NOMO-1 treated with dmso at 0.1 percent for 144 hours (cell line): ENCODE results near the gene MRPL38.

Experiments used
- DNase-seq: peaks from one replicate; lab custom pipeline; 2025; ENCODE audit not compliant: unreplicated experiment; lab: John Stamatoyannopoulos, UW

Gene MRPL38

GRCh38 chr17:75920045-75920560 is 15.4 kb upstream of the MRPL38 start:
- no peak for DNase-seq

- no peak for DNase-seq
Observed at GRCh38 chr17:75919611-75920010, 14.9 kb upstream of the MRPL38 start.

GRCh38 chr17:75917917-75918445 is 13.3 kb upstream of the MRPL38 start:
- no peak for DNase-seq

- no peak for DNase-seq
Observed at GRCh38 chr17:75917141-75917916, 12.6 kb upstream of the MRPL38 start.

- no peak for DNase-seq
Observed at GRCh38 chr17:75915268-75915667, 10.6 kb upstream of the MRPL38 start.

GRCh38 chr17:75914643-75915267 is 10.1 kb upstream of the MRPL38 start:
- DNase-seq = no peak

- no peak for DNase-seq
Observed at GRCh38 chr17:75913537-75914210, 9.0 kb upstream of the MRPL38 start.

- DNase-seq = no peak
Observed at GRCh38 chr17:75910699-75911098, 6.0 kb upstream of the MRPL38 start.

GRCh38 chr17:75909812-75910274 is 5.2 kb upstream of the MRPL38 start:
- DNase-seq = no peak

- no peak for DNase-seq
Observed at GRCh38 chr17:75909051-75909811, 4.5 kb upstream of the MRPL38 start.

GRCh38 chr17:75908201-75908600 is 3.5 kb upstream of the MRPL38 start:
- DNase-seq = no peak

- DNase-seq = no peak
Observed at GRCh38 chr17:75906143-75906884, 1.6 kb upstream of the MRPL38 start.

GRCh38 chr17:75902406-75902805 is 2.3 kb downstream of the MRPL38 start:
- no peak for DNase-seq

- DNase-seq = no peak
Observed at GRCh38 chr17:75901727-75902126, 3.0 kb downstream of the MRPL38 start.

- no peak for DNase-seq
Observed at GRCh38 chr17:75900691-75901533, 3.8 kb downstream of the MRPL38 start.

- DNase-seq = no peak
Observed at GRCh38 chr17:75899767-75900468, 4.8 kb downstream of the MRPL38 start.

- DNase-seq = no peak
Observed at GRCh38 chr17:75899353-75899752, 5.3 kb downstream of the MRPL38 start.

GRCh38 chr17:75898791-75899190 is 5.9 kb downstream of the MRPL38 start:
- no peak for DNase-seq

GRCh38 chr17:75898065-75898464 is 6.6 kb downstream of the MRPL38 start:
- no peak for DNase-seq
